Rectal smooth muscle tissue (tissue), 1 donor: ENCODE results near the gene PRRG2.

Experiments
- H3K27ac ChIP-seq: one replicate; pipeline ENCODE4 v1.7.0; 2013; ENCODE audit warnings: low read depth, low read length, inconsistent platforms
- H3K27me3 ChIP-seq: one replicate; pipeline ENCODE4 v1.7.0; 2013; ENCODE audit warnings: low read length; ENCODE audit not compliant: control insufficient read depth, insufficient read depth
- H3K36me3 ChIP-seq: one replicate; pipeline ENCODE4 v1.7.0; 2013; ENCODE audit warnings: low read length; ENCODE audit not compliant: control insufficient read depth, insufficient read depth
- H3K4me1 ChIP-seq: one replicate; pipeline ENCODE4 v1.7.0; 2013; ENCODE audit warnings: low read length; ENCODE audit not compliant: control insufficient read depth, insufficient read depth
- H3K4me3 ChIP-seq: one replicate; pipeline ENCODE4 v1.7.0; 2013; ENCODE audit warnings: low read length
- H3K9ac ChIP-seq: one replicate; pipeline ENCODE4 v1.7.0; 2013; ENCODE audit warnings: low read length

PRRG2 gene

GRCh38 chr19:49580264-49581006 lies 681 bp upstream of the PRRG2 start, which contains the start of gene NOSIP:
NOSIP (minus strand) TSS chr19:49580556; CDS start chr19:49560691, 19,865 bp downstream.
- Histone ChIP-seq H3K27me3 (no peaks in the 10 kb centered on the region), H3K9ac (peak within 1 kb of the TSS; percentile 52), H3K27ac (peak within 1 kb of the TSS; percentile 38), H3K4me1 (peaks cover 3% of the 10 kb centered on the region), H3K4me3 (peak within 1 kb of the TSS; percentile 74), H3K36me3 (peaks cover 2% of the 10 kb centered on the region)

GRCh38 chr19:49583239-49583638 lies 2.1 kb downstream of the PRRG2 start:
- H3K27ac ChIP-seq, result no peak overlapping the region
- no peaks in the 10 kb centered on the region for H3K36me3 ChIP-seq
- H3K4me3 ChIP-seq, result no peak overlapping the region
- no peaks in the 10 kb centered on the region for H3K27me3 ChIP-seq
- peaks cover 3% of the 10 kb centered on the region for H3K4me1 ChIP-seq
- no peak overlapping the region for H3K9ac ChIP-seq

- H3K27me3 ChIP-seq, result no peaks in the 10 kb centered on the region
- H3K9ac ChIP-seq, result no peak overlapping the region
- no peak overlapping the region for H3K27ac ChIP-seq
- no peak overlapping the region for H3K4me3 ChIP-seq
- H3K4me1 ChIP-seq, result peaks cover 3% of the 10 kb centered on the region
- no peaks in the 10 kb centered on the region for H3K36me3 ChIP-seq
These were observed 3.9 kb downstream of the PRRG2 start for GRCh38 chr19:49585023-49585422.

- H3K4me1 ChIP-seq, result peaks cover 2% of the 10 kb centered on the region
- no peak overlapping the region for H3K9ac ChIP-seq
- no peak overlapping the region for H3K27ac ChIP-seq
- no peak overlapping the region for H3K4me3 ChIP-seq
- no peaks in the 10 kb centered on the region for H3K27me3 ChIP-seq
- H3K36me3 ChIP-seq, result no peaks in the 10 kb centered on the region
These were observed 6.1 kb downstream of the PRRG2 start for GRCh38 chr19:49587227-49587626.

- H3K4me3 ChIP-seq, result no peak overlapping the region
- peaks cover 6% of the 10 kb centered on the region for H3K4me1 ChIP-seq
- H3K27me3 ChIP-seq, result no peaks in the 10 kb centered on the region
- H3K9ac ChIP-seq, result peak overlapping the region; percentile 40
- H3K36me3 ChIP-seq, result no peaks in the 10 kb centered on the region
- H3K27ac ChIP-seq, result no peak overlapping the region
These were observed 7.4 kb downstream of the PRRG2 start for GRCh38 chr19:49588365-49589122.

GRCh38 chr19:49589502-49589905 lies 8.4 kb downstream of the PRRG2 start:
- Histone ChIP-seq H3K27ac (no peak overlapping the region), H3K4me1 (peaks cover 6% of the 10 kb centered on the region), H3K36me3 (peaks cover 7% of the 10 kb centered on the region), H3K27me3 (no peaks in the 10 kb centered on the region), H3K4me3 (no peak overlapping the region), H3K9ac (no peak overlapping the region)

- peaks cover 12% of the 10 kb centered on the region for H3K36me3 ChIP-seq
- H3K4me3 ChIP-seq, result peak overlapping the region; percentile 99
- peak overlapping the region; percentile 97 for H3K27ac ChIP-seq
- peak overlapping the region; percentile 69 for H3K9ac ChIP-seq
- H3K4me1 ChIP-seq, result peaks cover 6% of the 10 kb centered on the region
- no peaks in the 10 kb centered on the region for H3K27me3 ChIP-seq
These were observed 9.2 kb downstream of the PRRG2 start for GRCh38 chr19:49590071-49590970.

- Histone ChIP-seq H3K36me3 (peaks cover 12% of the 10 kb centered on the region), H3K27ac (peak within 1 kb of the TSS; percentile 97), H3K9ac (peak within 1 kb of the TSS; percentile 69), H3K4me1 (peaks cover 6% of the 10 kb centered on the region), H3K4me3 (peak within 1 kb of the TSS; percentile 99), H3K27me3 (no peaks in the 10 kb centered on the region)
These were observed 10.0 kb downstream of the PRRG2 start, which contains the start of gene PRR12 for GRCh38 chr19:49590971-49591730. PRR12 (plus strand) TSS chr19:49591182; CDS start chr19:49591655, 473 bp downstream.

GRCh38 chr19:49591731-49592485 lies 10.8 kb downstream of the PRRG2 start:
- H3K9ac ChIP-seq, result no peak overlapping the region
- peaks cover 13% of the 10 kb centered on the region for H3K36me3 ChIP-seq
- peak overlapping the region; percentile 74 for H3K27ac ChIP-seq
- peaks cover 6% of the 10 kb centered on the region for H3K4me1 ChIP-seq
- peak overlapping the region; percentile 90 for H3K4me3 ChIP-seq
- no peaks in the 10 kb centered on the region for H3K27me3 ChIP-seq

- Histone ChIP-seq H3K4me1 (peaks cover 6% of the 10 kb centered on the region), H3K9ac (peak overlapping the region; percentile 22), H3K27me3 (no peaks in the 10 kb centered on the region), H3K36me3 (peaks cover 15% of the 10 kb centered on the region), H3K4me3 (peak overlapping the region; percentile 90), H3K27ac (peak overlapping the region; percentile 74)
These were observed 11.5 kb downstream of the PRRG2 start for GRCh38 chr19:49592486-49593232.
